HG03103 (cell line): ENCODE data around the gene SBK1.

ENCODE experiments used
- ATAC-seq: cut with Tn5 transposase; IDR thresholded peaks from one replicate; pipeline ENCODE4 v1.9.1; 2021; ENCODE audit warnings: low read depth; ENCODE audit not compliant: unreplicated experiment

The SBK1 gene

DNA sequence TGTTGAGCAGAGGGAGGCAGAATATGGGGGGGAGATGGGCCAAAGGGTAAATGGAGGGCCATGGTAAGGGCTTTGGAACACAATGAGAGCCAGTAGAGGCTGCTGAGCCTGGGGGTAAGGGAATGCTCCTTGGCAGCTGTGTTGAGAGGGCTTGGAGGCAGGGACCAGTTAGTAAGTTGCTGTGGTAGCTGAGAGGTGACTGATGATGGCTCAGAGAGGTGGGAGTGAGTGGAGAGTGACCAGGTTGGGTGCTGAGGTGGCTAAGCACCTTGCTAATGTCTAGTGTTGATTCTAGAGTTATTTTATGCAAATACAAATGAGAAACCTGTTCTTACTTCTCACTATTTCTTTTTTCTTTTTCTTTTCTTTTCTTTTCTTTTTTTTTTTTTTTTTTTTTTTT lies 10.8 kb downstream of the SBK1 start:
- no peak for ATAC-seq

- no peak for ATAC-seq
Measured at GRCh38 chr16:28304214-28304613, 11.9 kb downstream of the SBK1 start.

DNA sequence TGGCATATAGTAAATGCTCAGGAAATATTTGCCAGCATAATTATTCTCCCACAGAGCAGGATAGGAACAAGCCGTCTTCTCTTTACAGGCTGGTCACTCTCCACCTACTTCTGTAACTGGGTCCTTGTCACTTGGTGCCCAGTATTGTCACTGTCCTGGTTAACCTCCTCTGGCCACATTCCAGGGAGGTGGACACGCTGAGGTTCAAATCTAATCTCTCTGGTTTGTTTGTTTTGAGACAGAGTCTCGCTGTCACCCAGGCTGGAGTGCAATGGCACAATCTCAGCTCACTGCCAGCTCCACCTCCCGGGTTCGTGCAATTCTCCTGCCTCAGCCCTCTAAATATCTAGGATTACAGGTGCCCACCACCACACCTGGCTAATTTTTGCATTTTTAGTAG lies 15.6 kb downstream of the SBK1 start:
- ATAC-seq = no peak

- ATAC-seq = no peak
Measured at GRCh38 chr16:28308794-28309584, 16.7 kb downstream of the SBK1 start.

DNA sequence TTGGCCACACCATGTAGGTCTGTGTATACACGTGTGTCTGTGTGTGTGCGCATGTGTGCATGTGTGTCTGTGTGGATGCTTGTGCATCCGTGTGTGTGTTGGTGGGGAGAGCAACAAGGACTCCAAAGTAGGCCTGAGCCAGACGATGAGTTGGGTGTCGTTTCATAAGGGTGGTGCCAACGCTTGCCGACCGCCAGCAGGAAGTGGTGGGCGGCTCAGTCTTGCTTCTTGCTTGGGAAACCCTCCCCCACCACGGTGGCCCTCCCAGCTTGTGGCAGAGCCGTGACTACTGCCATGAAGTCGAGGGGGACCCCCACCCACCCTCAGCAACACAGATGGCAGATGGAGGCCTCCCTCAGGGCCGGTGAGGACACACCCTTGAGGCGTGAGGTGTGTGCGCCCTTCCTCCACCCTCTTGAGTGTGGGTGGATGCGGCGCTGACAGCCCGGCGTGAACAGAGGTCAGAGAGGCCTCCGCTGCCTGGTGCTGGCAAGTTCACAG lies 17.5 kb downstream of the SBK1 start:
- no peak for ATAC-seq

DNA sequence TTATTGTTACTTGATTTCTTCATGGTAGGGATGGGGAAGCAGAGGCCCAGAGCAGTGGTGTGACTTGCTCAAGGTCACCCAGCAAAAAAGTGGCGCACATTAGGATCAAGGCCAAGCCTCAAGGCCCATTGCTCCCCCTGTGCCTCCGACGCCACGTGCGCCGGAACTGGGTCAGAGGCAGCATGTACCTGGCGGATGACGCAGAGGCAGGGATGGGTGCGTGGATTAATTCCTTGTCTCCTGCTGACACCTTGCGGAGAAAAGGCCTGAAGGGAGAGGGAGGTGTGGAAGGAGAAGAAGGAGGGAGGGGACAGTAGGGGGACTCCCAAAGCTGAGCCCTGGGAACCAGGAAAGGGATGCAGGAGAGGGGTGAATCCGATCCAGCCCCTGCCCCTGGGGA lies 18.5 kb downstream of the SBK1 start:
- ATAC-seq = no peak

DNA sequence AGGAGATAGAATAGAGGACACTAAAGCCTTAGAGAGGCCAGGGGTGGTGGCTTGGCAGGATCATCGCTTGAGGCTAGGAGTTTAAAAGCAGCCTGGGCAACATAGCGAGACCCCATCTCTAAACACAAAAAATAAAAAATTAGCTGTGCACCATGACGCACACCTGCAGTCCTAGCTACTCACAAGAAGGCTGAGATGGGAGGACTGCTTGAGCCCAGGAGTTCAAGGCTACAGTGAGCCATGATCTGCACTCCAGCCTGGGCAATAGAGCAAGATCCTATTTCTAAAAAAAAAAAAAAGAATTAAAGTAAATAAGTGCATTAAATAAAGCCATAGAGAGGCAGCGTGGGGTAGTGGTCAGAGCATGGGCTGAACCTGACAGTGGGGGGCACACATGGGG lies 19.1 kb downstream of the SBK1 start:
- ATAC-seq = no peak

DNA sequence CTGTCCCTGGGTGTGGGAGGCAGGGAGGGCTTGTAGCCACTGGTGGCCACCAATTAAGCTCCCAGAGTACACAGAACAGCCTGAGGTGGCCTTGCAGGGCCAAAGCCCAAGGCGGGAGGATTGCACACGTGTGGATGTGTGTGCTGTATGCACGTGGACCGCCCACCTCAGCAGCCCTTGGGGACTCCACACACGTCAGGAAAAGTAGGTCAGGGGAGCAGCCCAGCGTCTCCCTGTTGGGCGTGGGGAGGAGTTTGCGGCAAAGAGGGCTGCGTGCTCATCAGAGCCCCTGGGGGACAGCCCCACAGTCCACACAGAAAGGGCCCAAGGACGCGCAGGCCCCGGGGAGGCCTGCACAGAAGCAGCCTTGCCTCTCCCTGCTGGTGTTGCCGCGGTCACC lies 19.6 kb downstream of the SBK1 start:
- ATAC-seq = no peak

DNA sequence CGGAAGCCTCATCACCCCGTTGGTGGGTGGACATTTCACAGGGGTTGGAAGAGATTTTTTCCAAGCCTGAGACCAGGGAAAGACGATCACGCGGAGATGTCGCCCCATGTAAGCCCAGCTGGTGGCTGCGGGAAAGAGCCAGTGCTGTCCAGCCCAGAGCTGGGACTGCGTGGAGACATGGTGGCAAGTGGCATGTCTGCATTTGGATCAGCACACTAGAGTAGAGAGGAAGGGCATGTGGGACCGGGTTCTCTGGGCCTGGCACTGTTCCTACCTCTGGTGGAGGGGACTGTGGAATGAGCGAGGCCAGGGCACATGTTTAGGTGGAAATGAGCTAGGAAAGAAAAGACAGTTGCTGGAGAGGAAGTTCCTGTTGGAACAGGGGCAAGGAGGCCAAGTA lies 20.0 kb downstream of the SBK1 start:
- ATAC-seq = no peak

DNA sequence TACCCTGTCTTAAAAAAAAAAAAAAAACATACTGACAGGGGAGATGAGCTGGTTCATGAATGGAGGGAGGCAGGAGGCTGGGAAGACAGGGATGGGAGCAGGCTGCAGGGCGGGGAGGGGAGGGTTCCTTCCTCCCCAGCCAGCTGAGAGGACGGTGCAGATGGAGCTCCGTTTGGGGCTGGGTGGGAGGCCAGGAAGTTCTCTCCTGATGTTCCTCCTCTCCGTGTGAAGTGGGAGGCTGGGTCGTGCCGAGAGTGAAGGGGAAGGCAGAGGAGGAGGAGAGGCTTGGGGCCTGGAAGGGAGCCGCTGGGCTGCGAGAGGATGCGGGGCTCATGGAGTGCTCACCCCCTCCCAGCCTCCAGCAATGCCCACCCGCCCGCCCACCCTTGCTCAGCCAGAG lies 21.3 kb downstream of the SBK1 start:
- no peak for ATAC-seq

DNA sequence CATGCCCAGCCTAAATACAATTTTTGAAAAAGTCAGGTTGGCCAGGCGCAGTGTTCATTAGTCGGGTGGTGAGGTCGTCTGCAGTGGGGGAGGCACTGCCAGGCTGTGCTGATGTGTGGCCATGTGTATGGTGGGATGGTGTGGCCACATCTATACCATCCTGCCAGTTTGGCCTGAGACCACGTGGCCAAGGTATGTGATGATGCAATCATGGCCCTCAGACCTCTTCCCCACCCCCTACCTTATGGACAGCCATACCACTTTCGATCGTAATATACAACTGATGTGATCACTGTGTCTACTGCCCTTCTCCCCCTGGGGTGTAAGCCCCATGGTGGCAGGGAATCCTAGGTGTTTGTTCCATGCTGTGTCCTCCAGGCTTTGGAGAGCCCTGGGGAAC lies 23.7 kb downstream of the SBK1 start:
- no peak for ATAC-seq

GRCh38 chr16:28317040-28317880 lies 24.9 kb downstream of the SBK1 start:
- ATAC-seq = no peak

DNA sequence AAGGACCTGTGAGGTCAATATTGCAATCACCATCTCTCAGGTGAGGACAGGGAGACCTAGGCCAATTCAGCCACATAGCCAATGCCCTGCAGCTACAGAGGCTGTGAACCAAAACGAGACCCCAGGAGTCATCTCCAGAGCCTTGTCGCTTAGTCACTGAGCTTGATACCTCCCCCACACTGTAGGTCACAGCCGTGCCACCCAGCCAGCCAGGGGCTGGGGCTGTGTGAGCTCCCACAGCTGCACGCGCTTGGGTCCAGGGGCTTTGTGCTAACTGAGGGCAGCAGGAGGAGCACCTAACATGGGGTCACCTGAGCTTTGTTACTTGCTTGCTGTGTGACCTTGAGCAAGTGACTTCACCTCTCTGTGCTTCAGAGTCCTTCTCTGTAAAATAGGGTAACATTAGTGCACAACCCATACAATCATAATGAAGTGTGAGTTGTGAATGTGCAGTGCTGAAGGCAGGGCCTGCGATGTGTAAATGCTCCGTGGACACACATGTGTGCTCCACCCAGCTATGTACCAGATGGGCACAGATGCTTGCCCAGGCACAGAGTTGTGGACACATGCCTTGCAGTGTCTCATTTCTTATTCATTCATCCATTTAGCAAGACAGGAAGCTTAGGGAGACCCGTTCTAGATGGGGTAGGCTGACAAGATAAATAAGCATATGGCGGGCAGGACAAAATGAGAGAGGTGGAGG lies 25.9 kb downstream of the SBK1 start:
- ATAC-seq = no peak

DNA sequence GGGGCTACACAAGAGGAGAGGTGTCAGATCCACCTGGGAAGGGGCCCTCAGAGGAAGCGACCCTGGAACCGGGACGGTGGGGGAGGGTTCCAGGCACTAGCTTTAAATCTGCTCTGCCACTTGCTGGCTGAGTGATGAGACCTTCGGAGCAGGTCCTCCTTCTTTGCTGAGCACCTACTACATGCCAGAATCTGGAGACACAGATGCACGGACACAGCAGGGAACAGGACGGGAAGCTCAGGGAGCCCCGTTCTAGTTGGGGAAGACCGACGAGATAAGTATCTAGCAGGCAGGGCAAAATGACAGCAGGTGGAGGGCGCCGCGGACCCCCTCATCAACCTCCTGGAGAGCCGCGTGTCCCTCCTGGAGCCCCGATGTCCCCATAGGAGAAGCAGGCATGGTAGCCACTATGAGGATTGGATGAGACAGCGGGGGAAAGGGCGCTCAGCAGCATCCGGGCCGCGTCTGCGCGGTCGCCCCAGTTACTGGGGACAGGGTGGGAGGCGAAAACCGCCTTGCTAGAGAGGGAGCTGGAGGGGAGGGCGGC lies 27.2 kb downstream of the SBK1 start:
- no peak for ATAC-seq

DNA sequence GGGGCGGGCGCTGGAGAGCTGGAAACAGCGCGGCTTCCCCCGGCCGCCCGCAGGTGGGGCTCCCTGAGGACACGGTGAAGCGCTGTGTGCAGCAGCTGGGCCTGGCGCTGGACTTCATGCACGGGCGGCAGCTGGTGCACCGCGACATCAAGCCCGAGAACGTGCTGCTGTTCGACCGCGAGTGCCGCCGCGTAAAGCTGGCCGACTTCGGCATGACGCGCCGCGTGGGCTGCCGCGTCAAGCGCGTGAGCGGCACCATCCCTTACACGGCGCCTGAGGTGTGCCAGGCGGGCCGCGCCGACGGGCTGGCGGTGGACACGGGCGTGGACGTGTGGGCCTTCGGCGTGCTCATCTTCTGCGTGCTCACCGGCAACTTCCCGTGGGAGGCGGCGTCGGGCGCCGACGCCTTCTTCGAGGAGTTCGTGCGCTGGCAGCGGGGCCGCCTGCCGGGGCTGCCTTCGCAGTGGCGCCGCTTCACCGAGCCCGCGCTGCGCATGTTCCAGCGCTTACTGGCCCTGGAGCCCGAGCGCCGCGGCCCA lies 27.8 kb downstream of the SBK1 start:
- no peak for ATAC-seq

DNA sequence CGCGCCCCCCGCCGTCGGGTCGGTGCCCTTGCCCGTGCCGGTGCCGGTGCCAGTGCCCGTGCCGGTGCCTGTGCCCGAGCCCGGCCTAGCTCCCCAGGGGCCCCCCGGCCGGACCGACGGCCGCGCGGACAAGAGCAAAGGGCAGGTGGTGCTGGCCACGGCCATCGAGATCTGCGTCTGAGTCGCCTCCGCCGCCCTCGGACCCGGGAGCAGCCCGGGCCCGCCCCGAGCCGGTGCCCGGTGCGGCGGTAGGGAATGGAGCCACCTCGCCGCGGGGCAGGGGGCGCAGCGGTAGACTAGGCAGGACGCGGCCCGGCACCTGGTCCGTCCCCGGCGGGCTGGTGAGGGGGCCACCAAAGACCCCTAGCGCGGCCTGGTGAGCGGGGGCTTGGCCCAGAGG lies 28.4 kb downstream of the SBK1 start:
- no peak for ATAC-seq

- ATAC-seq = no peak
Measured at GRCh38 chr16:28321700-28322411, 29.5 kb downstream of the SBK1 start.

GRCh38 chr16:28324235-28324886 lies 32.0 kb downstream of the SBK1 start:
- no peak for ATAC-seq

DNA sequence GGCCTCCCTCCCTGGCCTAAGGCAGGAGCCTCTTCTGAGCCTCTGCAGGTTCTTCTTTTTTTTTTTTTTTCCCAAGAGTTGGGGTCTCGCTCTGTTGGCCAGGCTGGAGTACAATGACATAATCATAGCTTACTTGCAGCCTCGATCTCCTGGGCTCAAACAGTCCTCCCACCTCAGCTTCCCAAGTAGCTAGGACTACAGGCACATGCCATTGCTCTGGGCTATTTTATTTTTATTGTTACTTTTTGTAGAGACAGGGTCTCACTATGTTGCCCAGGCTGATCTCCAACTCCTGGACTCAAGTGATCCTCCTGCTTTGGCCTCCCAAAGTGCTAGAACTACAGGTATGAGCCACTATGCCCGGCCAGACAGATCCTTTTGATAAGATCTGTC lies 32.6 kb downstream of the SBK1 start:
- ATAC-seq = no peak
